AG04449 (cell line): ENCODE data around the gene LSMEM2.
"Not testable (repeated sequence)": the region's sequence is repeated elsewhere in the genome, so short reads cannot be mapped to it uniquely, and the experiment has no call there.

Experiments used
- CTCF ChIA-PET: fragments of 350-600 bp; formaldehyde crosslinking; extraction: SDS; loops from one replicate; lab custom pipeline; 2021; ENCODE audit warnings: antibody characterized with exemption; lab: Yijun Ruan, JAX
- POLR2A ChIA-PET: fragments of 400-600, 350-600 bp; formaldehyde crosslinking; extraction: SDS; loops from one replicate; lab custom pipeline; 2020; ENCODE audit warnings: antibody characterized with exemption, inconsistent platforms; lab: Yijun Ruan, JAX
- DNase-seq: peaks from one replicate; pipeline ENCODE4 v3.0.0-alpha.2; 2010; ENCODE audit warnings: low read depth, low spot score
- H3K4me3 ChIP-seq: 2 replicates; pipeline ENCODE4 v1.5.1; 2011; ENCODE audit warnings: low read depth, mild to moderate bottlenecking, control low read depth, low read length
- TF ChIP-seq, protein P1 (sequence below): IDR thresholded peaks from one replicate; pipeline ENCODE4 v1.5.1; 2011; ENCODE audit warnings: mild to moderate bottlenecking, moderate library complexity, low read length, control low read depth, inconsistent platforms; ENCODE audit not compliant: insufficient read depth; ENCODE audit errors: missing control alignments

LSMEM2 gene

DNA sequence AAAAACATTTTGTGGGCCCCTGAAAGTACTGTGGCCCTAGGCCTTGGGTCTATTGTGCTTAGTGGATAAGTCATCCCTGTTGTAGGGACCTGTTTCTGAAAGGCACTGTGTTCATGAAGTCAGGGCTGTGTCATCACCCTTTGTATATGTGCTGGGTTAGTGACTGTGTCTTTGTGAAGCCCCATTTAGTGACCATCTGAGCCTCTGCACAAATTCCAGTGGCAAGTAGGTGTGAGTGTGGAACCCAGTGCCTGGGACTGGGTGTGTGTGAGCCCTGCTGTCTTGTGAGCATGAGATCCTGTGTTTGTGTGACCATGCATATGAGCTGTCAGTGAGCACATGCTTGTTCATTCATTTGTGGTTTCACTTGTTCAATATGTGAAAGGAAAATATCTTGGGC is 25.7 kb downstream of the LSMEM2 start:
- POLR2A ChIA-PET = no interaction called here
- no peak overlapping the region for H3K4me3 ChIP-seq
- CTCF ChIA-PET = no interaction called here
- no peak for DNase-seq
- TF ChIP-seq, protein P1, sequence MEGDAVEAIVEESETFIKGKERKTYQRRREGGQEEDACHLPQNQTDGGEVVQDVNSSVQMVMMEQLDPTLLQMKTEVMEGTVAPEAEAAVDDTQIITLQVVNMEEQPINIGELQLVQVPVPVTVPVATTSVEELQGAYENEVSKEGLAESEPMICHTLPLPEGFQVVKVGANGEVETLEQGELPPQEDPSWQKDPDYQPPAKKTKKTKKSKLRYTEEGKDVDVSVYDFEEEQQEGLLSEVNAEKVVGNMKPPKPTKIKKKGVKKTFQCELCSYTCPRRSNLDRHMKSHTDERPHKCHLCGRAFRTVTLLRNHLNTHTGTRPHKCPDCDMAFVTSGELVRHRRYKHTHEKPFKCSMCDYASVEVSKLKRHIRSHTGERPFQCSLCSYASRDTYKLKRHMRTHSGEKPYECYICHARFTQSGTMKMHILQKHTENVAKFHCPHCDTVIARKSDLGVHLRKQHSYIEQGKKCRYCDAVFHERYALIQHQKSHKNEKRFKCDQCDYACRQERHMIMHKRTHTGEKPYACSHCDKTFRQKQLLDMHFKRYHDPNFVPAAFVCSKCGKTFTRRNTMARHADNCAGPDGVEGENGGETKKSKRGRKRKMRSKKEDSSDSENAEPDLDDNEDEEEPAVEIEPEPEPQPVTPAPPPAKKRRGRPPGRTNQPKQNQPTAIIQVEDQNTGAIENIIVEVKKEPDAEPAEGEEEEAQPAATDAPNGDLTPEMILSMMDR = no peak

DNA sequence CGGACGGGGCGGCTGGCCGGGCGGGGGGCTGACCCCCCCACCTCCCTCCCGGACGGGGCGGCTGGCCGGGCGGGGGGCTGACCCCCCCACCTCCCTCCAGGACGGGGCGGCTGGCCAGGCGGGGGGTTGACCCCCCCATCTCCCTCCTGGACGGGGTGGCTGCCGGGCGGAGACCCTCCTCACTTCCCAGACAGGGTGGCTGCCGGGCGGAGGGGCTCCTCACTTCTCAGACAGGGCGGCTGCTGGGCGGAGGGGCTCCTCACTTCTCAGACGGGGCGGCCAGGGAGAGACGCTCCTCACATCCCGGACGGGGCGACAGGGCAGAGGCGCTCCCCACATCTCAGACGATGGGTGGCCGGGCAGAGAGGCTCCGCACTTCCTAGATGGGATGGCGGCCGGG is 33.2 kb downstream of the LSMEM2 start:
- DNase-seq, POLR2A ChIA-PET, H3K4me3 ChIP-seq, CTCF ChIA-PET: not testable (repeated sequence)

DNA sequence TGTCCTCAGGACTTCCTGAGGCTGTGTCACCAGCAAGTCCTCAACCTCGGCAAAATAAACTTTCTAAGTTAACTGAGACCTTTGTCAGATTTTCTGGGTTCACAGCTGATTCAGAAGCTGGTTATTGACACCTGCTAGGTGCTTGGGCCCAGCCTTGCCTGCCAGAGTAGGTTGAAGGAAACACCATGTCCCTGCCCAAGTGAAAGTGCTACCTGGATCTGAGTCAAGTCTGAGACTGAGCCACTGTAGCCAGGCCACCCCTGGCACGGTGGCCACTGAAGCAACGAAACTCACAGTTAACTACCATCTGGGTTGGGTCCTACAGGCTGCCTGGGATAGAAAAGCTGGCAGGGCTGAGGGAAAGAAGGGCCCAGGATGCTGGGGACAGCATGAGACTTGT is 35.5 kb downstream of the LSMEM2 start:
- TF ChIP-seq, protein P1 = no peak
- ChIA-PET POLR2A (interaction anchor here (1.7 kb wide), 1 partner anchor 15 kb away, joined by 5 read pairs; the partner anchor contains the start of genes HYAL3 and NAA80), CTCF (interaction anchor here (1.1 to 3.7 kb wide), 6 partner anchors 9 to 122 kb away, joined by 3 to 20 read pairs (median 4); partner anchors contain the start of genes HYAL2, HYAL3 and NAA80)
- DNase-seq = no peak
- no peak overlapping the region for H3K4me3 ChIP-seq

DNA sequence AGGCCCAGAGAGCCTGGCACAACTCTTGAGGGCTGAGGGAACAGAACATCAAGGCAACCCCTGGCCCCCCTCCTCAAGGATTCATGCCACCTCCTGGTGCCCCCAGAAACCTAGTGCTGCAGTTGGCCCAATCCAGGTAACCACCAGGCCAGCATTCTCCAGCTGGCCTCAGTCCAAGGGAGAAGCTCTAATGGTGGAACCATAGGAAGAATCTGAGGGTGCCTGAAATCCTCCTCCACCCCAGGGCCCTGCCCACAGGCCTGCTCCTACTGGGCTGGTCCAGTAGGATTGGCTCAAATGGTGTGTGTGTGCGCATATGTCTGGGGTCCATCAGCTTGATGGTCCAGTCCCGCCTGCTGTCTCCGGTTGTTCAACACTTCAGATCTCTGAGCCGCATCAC is 35.9 kb downstream of the LSMEM2 start:
- ChIA-PET POLR2A (interaction anchor here (1.7 kb wide), 1 partner anchor 15 kb away, joined by 5 read pairs; the partner anchor contains the start of genes HYAL3 and NAA80), CTCF (interaction anchor here (1.0 to 3.7 kb wide), 7 partner anchors 9 to 122 kb away, joined by 3 to 20 read pairs (median 4); partner anchors contain the start of genes HYAL2, HYAL3 and NAA80)
- no peak overlapping the region for H3K4me3 ChIP-seq
- DNase-seq = no peak
- TF ChIP-seq, protein P1 = no peak

DNA sequence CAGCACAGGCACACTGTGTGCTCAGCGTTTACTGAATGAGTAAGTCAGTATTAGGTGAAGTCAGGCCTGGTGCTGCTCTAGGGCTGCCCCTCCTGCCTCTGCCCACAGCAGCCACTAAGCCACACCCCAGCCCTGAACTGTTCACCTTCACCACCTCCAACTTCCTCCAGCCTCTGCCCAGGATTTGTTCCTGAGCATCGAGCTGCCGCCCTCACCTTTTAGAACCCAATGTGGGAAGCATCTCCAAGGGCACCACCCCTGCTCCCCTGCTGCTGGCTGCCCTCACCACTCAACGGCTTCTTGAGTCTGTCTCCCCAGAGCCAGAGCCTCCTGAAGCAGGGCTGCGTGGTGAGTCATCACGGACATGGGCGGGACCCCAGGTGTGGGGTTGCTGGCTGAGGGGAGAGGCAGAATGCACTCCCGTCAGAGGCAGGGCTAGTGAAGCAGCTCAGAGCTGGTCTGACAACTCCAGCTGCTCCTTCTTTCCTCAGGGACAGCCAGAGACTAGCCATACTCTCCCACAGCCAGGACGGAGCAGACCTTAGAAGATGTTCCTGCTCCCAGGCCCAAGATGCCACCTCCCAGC is 37.9 kb downstream of the LSMEM2 start:
- CTCF ChIA-PET = interaction anchor here (1.0 to 2.1 kb wide), 2 partner anchors 42 to 123 kb away, joined by 3 to 7 read pairs; no protein-coding TSS in a partner anchor
- no peak for DNase-seq
- TF ChIP-seq, protein P1 = no peak
- POLR2A ChIA-PET = interaction anchor here (1.2 kb wide), 1 partner anchor 18 kb away, joined by 6 read pairs; the partner anchor contains the start of genes HYAL3 and NAA80
- H3K4me3 ChIP-seq = no peak overlapping the region

DNA sequence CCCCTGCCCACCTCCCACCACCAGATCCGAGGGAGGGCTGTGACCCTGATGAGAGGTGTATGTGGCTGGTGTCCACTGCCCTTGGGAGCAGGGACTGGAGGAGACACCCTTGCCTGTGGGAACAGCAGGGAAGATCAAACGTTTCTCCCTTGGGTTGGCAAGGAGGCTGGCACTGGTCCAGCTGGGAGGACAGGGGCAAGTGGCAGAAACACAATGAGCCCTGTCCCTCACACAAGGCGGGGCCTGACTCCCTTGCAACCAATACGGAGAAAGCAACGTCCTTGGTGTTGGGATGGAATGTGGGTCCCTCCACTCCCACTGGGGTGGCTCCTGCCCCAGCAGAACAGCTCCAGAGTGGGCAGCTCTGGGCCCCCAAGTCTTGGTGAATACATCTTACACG is 38.4 kb downstream of the LSMEM2 start:
- TF ChIP-seq, protein P1 = no peak
- no peak overlapping the region for H3K4me3 ChIP-seq
- ChIA-PET POLR2A (interaction anchor here (0.7 to 1.2 kb wide), 2 partner anchors 10 to 18 kb away, joined by 4 to 6 read pairs; partner anchors contain the start of genes HYAL3 and NAA80), CTCF (interaction anchor here (1.0 to 3.5 kb wide), 3 partner anchors 18 to 123 kb away, joined by 3 to 11 read pairs (median 7); partner anchors contain the start of genes HYAL3 and NAA80)
- no peak for DNase-seq
